Upper lobe of right lung (tissue), 1 donor: ENCODE measurements around the gene LGR6. TPM values are rescaled to one million over a fixed set of nuclear protein-coding genes. Genes with fewer than 3 reads are reported as not detected.

Source experiments
- ATAC-seq: fragments of 200-7000 bp; cut with Tn5 transposase; one replicate; pipeline ENCODE4 v1.9.1; 2020; ENCODE audit warnings: mild to moderate bottlenecking, moderate library complexity
- DNase-seq: peaks from one replicate; pipeline ENCODE4 v3.0.0-alpha.2; 2020
- H3K27ac ChIP-seq: fragments of 200-600 bp; one replicate; pipeline ENCODE4 v1.8.0; 2022
- H3K27me3 ChIP-seq: fragments of 200-600 bp; one replicate; pipeline ENCODE4 v1.8.0; 2022; ENCODE audit warnings: mild to moderate bottlenecking
- H3K36me3 ChIP-seq: fragments of 200-600 bp; one replicate; pipeline ENCODE4 v1.8.0; 2022
- H3K4me1 ChIP-seq: fragments of 200-600 bp; one replicate; pipeline ENCODE4 v1.8.0; 2022
- H3K4me3 ChIP-seq: fragments of 200-600 bp; one replicate; pipeline ENCODE4 v1.8.0; 2022; ENCODE audit warnings: mild to moderate bottlenecking
- H3K9me3 ChIP-seq: fragments of 200-600 bp; one replicate; pipeline ENCODE4 v1.8.0; 2022
- intact Hi-C: fragments of 100-400 bp; cut with DNase I; formaldehyde crosslinking; loops from one replicate; pipeline ENCODE4 v1.11.0; 2022
- total RNA-seq: library from RNA; stranded (reverse); fragmentation: NEBNext Ultra II Directional; extraction: Animal tissue kit (Norgen Biotek cat#: 25700); gene quantifications from one replicate; pipeline ENCODE4 v1.2.1, GENCODE V29; 2021
- TF ChIP-seq, protein P1 (sequence below): fragments of 200-600 bp; IDR thresholded peaks from one replicate; pipeline ENCODE4 v1.8.0; 2022; ENCODE audit warnings: antibody characterized with exemption
- donor health status: DM: no; HTN: yes; CAD: no; lungs with severe emphysema.

Gene LGR6
- total RNA-seq, 1 donor from 2014 or later: 1.8 TPM

DNA sequence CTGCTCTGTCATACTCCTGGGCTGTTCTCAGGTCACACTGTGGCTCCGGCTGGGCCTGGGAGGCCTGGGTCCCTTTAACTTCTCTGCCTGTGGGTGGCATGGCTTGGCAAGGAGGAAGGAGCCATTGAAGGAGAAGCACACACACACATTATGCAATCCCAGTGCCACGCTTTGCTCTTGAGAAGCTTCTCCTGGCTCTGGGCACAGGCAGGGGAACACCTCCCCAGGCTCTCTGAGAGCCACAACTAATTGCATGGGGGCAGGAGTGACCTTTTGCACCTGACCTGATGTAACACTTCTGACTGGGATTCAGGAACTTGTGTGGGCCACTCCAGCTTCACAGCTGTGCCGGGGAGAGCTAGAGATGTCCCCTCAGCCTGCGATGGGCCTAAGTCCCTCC, 23.1 kb downstream of the LGR6 start:
- DNase-seq: peak; percentile 85
- no peaks in the 10 kb centered on the region for H3K4me1 ChIP-seq
- H3K9me3 ChIP-seq: no peaks in the 10 kb centered on the region
- peak; percentile 88 for ATAC-seq
- H3K36me3 ChIP-seq: no peaks in the 10 kb centered on the region
- intact Hi-C loops: no loop called here
- TF ChIP-seq, protein P1, sequence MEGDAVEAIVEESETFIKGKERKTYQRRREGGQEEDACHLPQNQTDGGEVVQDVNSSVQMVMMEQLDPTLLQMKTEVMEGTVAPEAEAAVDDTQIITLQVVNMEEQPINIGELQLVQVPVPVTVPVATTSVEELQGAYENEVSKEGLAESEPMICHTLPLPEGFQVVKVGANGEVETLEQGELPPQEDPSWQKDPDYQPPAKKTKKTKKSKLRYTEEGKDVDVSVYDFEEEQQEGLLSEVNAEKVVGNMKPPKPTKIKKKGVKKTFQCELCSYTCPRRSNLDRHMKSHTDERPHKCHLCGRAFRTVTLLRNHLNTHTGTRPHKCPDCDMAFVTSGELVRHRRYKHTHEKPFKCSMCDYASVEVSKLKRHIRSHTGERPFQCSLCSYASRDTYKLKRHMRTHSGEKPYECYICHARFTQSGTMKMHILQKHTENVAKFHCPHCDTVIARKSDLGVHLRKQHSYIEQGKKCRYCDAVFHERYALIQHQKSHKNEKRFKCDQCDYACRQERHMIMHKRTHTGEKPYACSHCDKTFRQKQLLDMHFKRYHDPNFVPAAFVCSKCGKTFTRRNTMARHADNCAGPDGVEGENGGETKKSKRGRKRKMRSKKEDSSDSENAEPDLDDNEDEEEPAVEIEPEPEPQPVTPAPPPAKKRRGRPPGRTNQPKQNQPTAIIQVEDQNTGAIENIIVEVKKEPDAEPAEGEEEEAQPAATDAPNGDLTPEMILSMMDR: no peak
- H3K27me3 ChIP-seq: peaks cover 24% of the 10 kb centered on the region
- no peak overlapping the region for H3K4me3 ChIP-seq
- H3K27ac ChIP-seq: no peak overlapping the region

DNA sequence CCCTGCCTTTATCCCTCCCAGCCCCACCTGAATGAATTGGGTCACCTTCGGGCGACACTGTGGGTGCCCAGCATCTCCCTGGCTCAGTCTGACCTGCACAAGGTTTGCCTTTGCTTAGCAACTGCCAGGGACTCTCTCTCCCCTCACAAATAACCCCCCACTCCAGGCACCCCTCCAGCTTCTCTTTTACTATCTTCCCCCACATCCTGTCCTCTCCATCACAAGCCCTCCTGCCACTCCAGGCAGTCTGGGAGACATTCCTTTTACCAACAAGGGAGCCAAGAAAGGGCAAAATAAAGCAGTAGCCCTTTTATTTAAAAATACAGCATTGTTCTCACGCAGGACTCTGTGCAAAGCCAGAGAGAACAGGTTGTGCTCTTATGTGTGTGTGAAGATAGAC, 23.9 kb downstream of the LGR6 start:
- H3K27ac ChIP-seq: no peak overlapping the region
- H3K9me3 ChIP-seq: no peaks in the 10 kb centered on the region
- DNase-seq (no peak), ATAC-seq (no peak)
- intact Hi-C loops: no loop called here
- no peaks in the 10 kb centered on the region for H3K36me3 ChIP-seq
- H3K4me3 ChIP-seq: no peak overlapping the region
- H3K4me1 ChIP-seq: no peaks in the 10 kb centered on the region
- H3K27me3 ChIP-seq: peaks cover 23% of the 10 kb centered on the region
- TF ChIP-seq, protein P1: no peak

DNA sequence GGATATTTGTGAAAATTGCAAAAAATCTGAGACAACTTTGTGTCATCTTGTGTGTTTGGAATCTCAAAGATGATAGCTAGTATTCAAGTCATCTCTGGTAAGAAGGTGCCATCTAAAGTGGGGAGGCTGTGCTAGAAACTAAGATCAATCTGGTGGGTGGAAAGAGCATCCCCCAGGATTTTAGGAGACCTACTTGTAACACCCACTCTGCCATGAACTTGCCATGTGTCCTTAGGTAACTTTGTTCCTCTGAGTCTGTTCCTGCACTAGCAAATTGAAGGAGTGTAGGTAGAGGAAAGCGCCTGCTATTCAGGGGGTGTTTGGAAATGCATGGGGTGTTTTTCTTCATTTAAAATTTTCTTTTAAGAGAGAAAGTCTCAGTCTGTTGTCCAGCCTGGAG, 24.4 kb downstream of the LGR6 start:
- TF ChIP-seq, protein P1: no peak
- H3K36me3 ChIP-seq: no peaks in the 10 kb centered on the region
- H3K27me3 ChIP-seq: peaks cover 19% of the 10 kb centered on the region
- H3K4me1 ChIP-seq: no peaks in the 10 kb centered on the region
- DNase-seq: no peak
- intact Hi-C loops: no loop called here
- no peak overlapping the region for H3K27ac ChIP-seq
- H3K9me3 ChIP-seq: no peaks in the 10 kb centered on the region
- H3K4me3 ChIP-seq: no peak overlapping the region
- ATAC-seq: no peak

DNA sequence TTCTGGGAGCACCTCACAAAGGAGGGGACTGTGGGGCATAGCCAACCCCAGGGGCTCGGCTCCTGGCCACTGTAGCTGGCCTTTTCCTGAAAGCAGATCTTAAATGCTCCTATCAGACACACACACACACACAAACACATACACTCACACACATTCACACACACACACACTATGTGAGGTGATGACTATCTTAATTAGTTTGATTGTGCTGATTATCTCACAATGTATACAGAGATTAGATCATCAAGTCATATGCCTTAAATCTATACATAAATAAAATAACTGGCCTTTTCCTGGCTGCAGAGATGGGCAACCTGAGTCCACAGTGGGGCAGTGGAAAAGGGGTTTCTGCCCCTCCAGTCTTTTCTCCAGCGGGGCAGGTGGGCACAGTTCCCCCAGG, 27.1 kb downstream of the LGR6 start:
- no peak overlapping the region for H3K27ac ChIP-seq
- intact Hi-C loops: no loop called here
- H3K36me3 ChIP-seq: no peaks in the 10 kb centered on the region
- H3K4me1 ChIP-seq: no peaks in the 10 kb centered on the region
- no peak overlapping the region for H3K4me3 ChIP-seq
- H3K27me3 ChIP-seq: no peaks in the 10 kb centered on the region
- TF ChIP-seq, protein P1: no peak
- no peak for ATAC-seq
- H3K9me3 ChIP-seq: no peaks in the 10 kb centered on the region
- no peak for DNase-seq

DNA sequence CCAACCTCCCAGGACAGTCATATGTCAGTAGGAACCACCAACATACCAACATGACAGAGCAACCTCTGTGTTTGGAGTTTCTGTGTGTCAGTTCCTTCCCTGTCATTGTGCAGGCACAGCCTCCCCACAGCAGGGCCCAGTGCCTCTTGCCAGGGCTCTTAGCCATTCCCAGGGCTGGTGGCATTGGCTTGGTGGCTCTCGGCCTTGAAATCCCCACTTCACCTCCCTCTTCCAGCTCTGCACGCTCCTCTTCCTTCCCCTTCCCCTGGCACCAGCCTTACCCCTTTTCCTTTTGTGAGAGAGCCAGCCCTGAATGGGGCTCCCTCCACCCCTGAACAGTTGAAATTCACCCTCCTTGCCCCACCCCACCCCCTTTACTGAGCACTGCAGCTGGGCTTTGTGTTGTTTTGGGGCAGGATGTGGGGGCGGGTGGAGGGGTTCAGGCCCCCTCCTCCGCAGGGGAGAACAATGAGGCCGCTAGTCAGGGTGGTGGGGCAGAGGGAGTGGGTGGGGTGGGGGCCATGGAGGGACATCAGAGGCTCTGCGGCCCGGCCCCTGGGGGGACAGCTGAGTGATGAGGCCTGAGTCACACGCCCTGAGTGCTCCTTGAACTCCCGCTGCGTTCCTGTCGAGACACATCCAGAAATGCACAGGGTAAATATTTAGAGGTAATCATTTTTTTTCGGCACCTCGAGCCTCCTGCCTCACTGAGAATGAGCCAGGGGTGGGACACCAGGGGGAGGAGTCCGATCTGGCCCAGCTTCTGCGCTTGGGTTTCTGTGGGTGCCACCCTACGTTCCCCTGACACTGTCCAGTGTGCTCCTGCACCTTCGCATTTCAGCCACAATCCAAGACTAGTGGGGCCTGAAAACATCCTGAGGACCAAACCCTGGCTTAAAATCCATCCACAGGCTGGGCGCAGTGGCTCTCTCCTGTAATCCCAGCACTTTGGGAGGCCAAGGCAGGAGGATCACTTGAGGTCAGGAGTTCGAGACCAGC, 28.6 kb downstream of the LGR6 start:
- no peaks in the 10 kb centered on the region for H3K9me3 ChIP-seq
- ATAC-seq (no peak), DNase-seq (no peak)
- intact Hi-C loops: no loop called here
- no peak overlapping the region for H3K27ac ChIP-seq
- no peaks in the 10 kb centered on the region for H3K36me3 ChIP-seq
- no peaks in the 10 kb centered on the region for H3K27me3 ChIP-seq
- TF ChIP-seq, protein P1: no peak
- H3K4me3 ChIP-seq: no peak overlapping the region
- no peaks in the 10 kb centered on the region for H3K4me1 ChIP-seq
